Mucosa of descending colon (tissue), 3 donors: ENCODE data around the gene GFPT2. TPM values are rescaled to one million over a fixed set of nuclear protein-coding genes. Genes with fewer than 3 reads are reported as not detected.

ENCODE experiments used
- ATAC-seq: fragments of 200-7000 bp; cut with Tn5 transposase; one replicate; pipeline ENCODE4 v1.9.1; 2020; ENCODE audit warnings: mild to moderate bottlenecking, moderate library complexity
- DNase-seq, 3 donors: peaks; one replicate each; pipeline ENCODE4 v3.0.0-alpha.2; 2020
- H3K36me3 ChIP-seq: fragments of 200-600 bp; one replicate; pipeline ENCODE4 v1.8.0; 2021; ENCODE audit warnings: low read depth, mild to moderate bottlenecking
- H3K4me1 ChIP-seq: fragments of 200-600 bp; one replicate; pipeline ENCODE4 v1.8.0; 2021; ENCODE audit warnings: low read depth, mild to moderate bottlenecking
- H3K4me3 ChIP-seq: fragments of 200-600 bp; one replicate; pipeline ENCODE4 v1.8.0; 2021; ENCODE audit warnings: mild to moderate bottlenecking
- H3K9me3 ChIP-seq: fragments of 200-600 bp; one replicate; pipeline ENCODE4 v1.8.0; 2021; ENCODE audit warnings: mild to moderate bottlenecking
- intact Hi-C, 2 donors: fragments of 100-400 bp; cut with DNase I in 1 of 2; cut with micrococcal nuclease in 1 of 2; formaldehyde crosslinking; loops; one replicate each; pipeline versions ENCODE4 v1.11.0 to v1.11.1; 2022; cut with DNase I, micrococcal nuclease
- total RNA-seq, 3 donors: library from RNA; stranded (reverse); fragmentation: NEBNext Ultra II Directional in 2 of 3; extraction: Animal tissue kit (Norgen Biotek cat#: 25700) in 2 of 3; gene quantifications; one replicate each; pipeline versions ENCODE4 v1.2.1 to v1.2.4, GENCODE V29; 2021 to 2023
- TF ChIP-seq, protein P1 (sequence below): fragments of 200-600 bp; IDR thresholded peaks from one replicate; pipeline ENCODE4 v1.8.0; 2022; ENCODE audit warnings: antibody characterized with exemption, mild to moderate bottlenecking
- donor health status: DM: no; HTN: no; CAD: no; lungs with moderate emphysema.
- donor health status: DM: no; HTN: no; CAD: no.
- donor health status: DM: no; HTN: yes; CAD: no.

Gene GFPT2
- total RNA-seq, 3 donors from 2014 or later: 1.3 to 17.4 (median 7.9) TPM

DNA sequence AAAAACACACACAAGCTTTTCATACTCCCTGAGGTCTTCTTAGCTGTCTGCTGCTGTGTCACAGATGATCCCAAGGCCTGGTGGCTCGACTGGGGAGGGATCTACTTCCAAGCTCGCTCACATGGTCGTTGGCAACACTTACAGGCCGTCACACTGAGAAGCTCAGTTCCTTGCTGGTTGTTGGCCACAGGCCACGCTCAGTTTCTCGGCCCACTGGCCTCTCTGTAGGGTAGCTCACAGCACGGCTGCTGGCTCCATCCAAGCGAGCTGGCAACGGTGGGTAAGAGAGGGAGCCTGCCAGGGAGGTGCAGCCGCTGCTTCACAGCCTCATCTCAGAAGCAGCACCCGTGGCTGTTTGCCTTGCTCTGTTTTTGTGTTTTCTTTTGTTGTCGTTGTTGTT is 43.8 kb upstream of the GFPT2 start:
- H3K9me3 ChIP-seq: no peaks in the 10 kb centered on the region
- ATAC-seq (no peak), DNase-seq (no peak)
- no peaks in the 10 kb centered on the region for H3K36me3 ChIP-seq
- no peak overlapping the region for H3K4me3 ChIP-seq
- TF ChIP-seq, protein P1, sequence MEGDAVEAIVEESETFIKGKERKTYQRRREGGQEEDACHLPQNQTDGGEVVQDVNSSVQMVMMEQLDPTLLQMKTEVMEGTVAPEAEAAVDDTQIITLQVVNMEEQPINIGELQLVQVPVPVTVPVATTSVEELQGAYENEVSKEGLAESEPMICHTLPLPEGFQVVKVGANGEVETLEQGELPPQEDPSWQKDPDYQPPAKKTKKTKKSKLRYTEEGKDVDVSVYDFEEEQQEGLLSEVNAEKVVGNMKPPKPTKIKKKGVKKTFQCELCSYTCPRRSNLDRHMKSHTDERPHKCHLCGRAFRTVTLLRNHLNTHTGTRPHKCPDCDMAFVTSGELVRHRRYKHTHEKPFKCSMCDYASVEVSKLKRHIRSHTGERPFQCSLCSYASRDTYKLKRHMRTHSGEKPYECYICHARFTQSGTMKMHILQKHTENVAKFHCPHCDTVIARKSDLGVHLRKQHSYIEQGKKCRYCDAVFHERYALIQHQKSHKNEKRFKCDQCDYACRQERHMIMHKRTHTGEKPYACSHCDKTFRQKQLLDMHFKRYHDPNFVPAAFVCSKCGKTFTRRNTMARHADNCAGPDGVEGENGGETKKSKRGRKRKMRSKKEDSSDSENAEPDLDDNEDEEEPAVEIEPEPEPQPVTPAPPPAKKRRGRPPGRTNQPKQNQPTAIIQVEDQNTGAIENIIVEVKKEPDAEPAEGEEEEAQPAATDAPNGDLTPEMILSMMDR: no peak
- intact Hi-C loops: no loop called here
- no peaks in the 10 kb centered on the region for H3K4me1 ChIP-seq

DNA sequence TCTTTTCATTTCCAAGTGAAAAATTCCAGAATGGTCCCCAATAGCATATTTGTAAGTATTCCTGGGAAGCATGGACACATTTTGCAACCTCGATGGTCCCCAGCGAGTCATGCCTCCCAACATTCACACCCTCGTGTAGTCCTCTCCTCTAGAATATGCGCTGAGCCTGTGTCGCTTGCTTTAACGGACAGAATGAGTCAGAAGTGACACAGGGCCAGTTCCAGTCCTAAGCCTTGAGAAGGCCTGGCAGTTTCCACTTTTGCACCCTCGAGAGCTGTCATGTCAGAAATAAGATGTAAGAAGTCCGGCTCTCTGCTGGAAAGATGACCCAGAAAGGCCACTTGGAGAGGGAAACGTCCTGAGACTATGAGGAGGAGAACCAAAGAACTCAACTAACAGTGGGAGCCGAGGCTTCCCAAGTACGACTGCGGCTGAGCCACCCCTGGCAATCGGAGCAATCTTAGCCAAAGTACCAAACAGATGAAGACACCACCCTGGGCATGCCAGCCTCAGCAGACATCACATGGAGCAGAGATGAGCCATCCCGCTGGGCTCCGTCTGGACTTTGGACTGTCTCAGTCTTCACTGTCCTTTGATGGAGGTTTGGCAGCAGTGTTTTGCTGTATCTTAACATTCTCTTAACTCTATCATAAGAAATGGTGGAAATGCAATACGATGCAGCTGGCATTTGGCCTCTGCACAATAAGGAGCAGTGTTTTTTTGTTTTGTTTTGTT is 42.6 kb upstream of the GFPT2 start:
- ATAC-seq (no peak), DNase-seq (no peak)
- no peak overlapping the region for H3K4me3 ChIP-seq
- no peaks in the 10 kb centered on the region for H3K36me3 ChIP-seq
- intact Hi-C loops: no loop called here
- no peaks in the 10 kb centered on the region for H3K4me1 ChIP-seq
- TF ChIP-seq, protein P1: no peak
- no peaks in the 10 kb centered on the region for H3K9me3 ChIP-seq

DNA sequence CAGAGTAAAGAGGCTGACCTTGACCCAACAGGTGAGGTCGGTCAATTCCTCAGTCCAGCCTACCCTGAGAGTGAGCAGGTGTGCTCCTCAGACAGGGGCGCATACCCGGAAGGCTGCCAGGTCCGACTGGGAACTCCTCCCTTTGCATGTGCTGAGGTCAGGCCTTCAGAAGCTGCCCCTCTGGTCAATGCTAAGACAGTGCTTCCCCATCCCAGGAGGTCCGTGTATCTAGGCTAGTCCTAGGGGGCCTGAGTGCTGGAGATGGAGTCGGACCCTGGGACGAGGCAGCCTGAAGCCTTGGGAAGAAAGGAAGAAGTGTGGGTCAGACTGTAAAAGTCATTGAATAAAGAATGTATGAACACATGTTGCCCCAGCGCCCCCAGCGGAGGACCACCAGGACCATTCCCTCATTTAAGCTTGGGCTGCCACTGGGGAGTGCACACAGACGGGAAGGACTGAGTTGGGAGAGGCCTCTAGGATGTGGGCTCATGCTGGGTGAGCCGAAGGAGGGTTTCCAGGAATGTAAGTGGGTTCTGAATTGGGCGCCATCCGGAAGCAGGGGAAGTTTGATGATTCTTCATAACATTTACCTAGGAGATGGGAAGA is 41.0 kb upstream of the GFPT2 start:
- intact Hi-C loops: no loop called here
- TF ChIP-seq, protein P1: no peak
- DNase-seq (no peak), ATAC-seq (no peak)
- H3K4me3 ChIP-seq: no peak overlapping the region
- H3K36me3 ChIP-seq: no peaks in the 10 kb centered on the region
- H3K4me1 ChIP-seq: no peaks in the 10 kb centered on the region
- H3K9me3 ChIP-seq: no peaks in the 10 kb centered on the region

DNA sequence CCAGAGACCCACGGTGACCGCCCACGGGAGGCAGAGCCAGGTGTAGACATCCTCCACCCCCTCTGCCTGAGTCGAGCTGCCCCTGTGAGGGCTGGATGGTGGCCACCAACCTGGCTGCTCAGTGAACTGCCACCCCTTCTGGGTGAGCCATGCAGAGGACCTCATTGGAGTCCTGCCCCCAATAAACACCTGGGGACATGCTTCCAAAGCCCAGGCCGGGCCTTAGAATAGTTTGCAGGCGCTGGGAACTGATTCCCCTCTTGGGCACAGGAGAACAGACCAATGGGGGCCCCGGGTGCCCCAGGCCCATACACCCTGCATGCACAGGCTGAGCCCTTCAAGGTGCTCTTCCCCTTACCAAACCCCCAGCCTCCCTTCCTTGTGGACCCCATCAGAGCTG is 38.1 kb upstream of the GFPT2 start:
- intact Hi-C loops: no loop called here
- ATAC-seq (no peak), DNase-seq (no peak)
- H3K9me3 ChIP-seq: no peaks in the 10 kb centered on the region
- no peaks in the 10 kb centered on the region for H3K36me3 ChIP-seq
- no peaks in the 10 kb centered on the region for H3K4me1 ChIP-seq
- TF ChIP-seq, protein P1: no peak
- no peak overlapping the region for H3K4me3 ChIP-seq

DNA sequence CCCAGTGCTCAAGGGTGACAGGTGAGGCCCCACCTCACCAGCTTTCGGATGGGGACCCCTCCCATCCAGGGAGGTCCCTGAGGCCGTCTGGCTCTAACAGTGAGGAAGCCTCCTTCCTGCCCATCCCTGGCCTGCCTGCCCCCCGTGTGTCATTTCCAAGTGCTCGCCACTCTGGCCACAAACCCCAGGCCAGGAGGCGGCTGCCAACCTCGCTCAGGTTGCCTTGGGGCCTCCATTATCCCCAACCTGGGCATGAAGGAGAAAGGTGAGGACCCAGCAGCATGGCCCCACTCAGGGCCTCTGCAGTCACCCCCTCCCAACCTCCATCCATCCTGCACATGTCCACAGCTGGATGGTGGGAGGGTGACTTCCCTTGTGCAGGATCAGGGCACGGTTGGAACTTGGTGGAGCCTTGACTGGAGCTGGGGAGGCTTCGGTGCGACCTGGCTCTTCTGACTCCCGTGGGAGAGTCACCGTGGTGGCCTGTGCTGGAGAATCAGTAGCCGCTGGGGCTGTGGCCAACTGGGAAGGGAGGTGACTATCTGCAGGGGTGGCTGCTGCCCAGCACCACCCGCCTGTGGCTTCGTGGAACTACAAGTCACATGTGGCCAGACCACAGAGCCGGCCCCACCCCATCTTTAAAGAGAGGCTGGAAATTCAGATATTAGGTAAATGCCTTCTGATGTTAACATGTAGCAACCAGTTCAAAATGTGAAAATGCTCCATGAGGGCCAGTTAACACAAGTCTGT is 37.5 kb upstream of the GFPT2 start:
- TF ChIP-seq, protein P1: no peak
- ATAC-seq: no peak
- H3K36me3 ChIP-seq: no peaks in the 10 kb centered on the region

More for the DNA sequence above, 37.5 kb upstream of the GFPT2 start:
- Histone ChIP-seq H3K4me1 (no peaks in the 10 kb centered on the region), H3K9me3 (no peaks in the 10 kb centered on the region), H3K4me3 (no peak overlapping the region)
- DNase-seq: no peak
- intact Hi-C loops: no loop called here
